HL-60 (cell line): ENCODE measurements around the gene COQ2.

Experiments
- DNase-seq, 2 experiments: peaks; one replicate each; pipeline ENCODE4 v3.0.0-alpha.2; 2010 to 2020; ENCODE audit warnings: low read depth in 1 of 2, low spot score in 1 of 2
- H3K27ac ChIP-seq: fragments of 250-450 bp; sonication (Bioruptor Pico); replicated peaks from 2 replicates; pipeline ENCODE4 v1.5.1; 2020; ENCODE audit warnings: mild to moderate bottlenecking, moderate library complexity
- H3K27me3 ChIP-seq: fragments of 250-450 bp; sonication (Bioruptor Pico); 2 replicates; pipeline ENCODE4 v1.5.1; 2021; ENCODE audit warnings: mild to moderate bottlenecking, moderate library complexity; ENCODE audit not compliant: insufficient read depth, poor library complexity, severe bottlenecking
- H3K4me3 ChIP-seq: replicated peaks from 2 replicates; pipeline ENCODE4 v1.5.1; 2011; ENCODE audit warnings: mild to moderate bottlenecking, control low read depth, low read length; ENCODE audit not compliant: insufficient read depth
- CTCF ChIP-seq: IDR thresholded peaks from one replicate; pipeline ENCODE4 v1.5.1; 2011; ENCODE audit warnings: low read length, control low read depth, inconsistent platforms; ENCODE audit not compliant: insufficient read depth
- GABPA ChIP-seq: IDR thresholded peaks from 2 replicates; pipeline ENCODE4 v1.6.1; 2012; ENCODE audit warnings: low read depth
- POLR2AphosphoS5 ChIP-seq: IDR thresholded peaks from 2 replicates; pipeline ENCODE4 v1.6.1; 2012; ENCODE audit warnings: low read depth
- REST ChIP-seq: IDR thresholded peaks from 2 replicates; pipeline ENCODE4 v1.6.1; 2012; ENCODE audit warnings: low read depth; ENCODE audit not compliant: insufficient replicate concordance
- SPI1 ChIP-seq: IDR thresholded peaks from 2 replicates; pipeline ENCODE4 v1.6.1; 2012; ENCODE audit warnings: low read depth, mild to moderate bottlenecking, borderline replicate concordance

The COQ2 gene

GRCh38 chr4:83247415-83248357 lies 36.9 kb downstream of the COQ2 start:
- Histone ChIP-seq H3K4me3 (no peak overlapping the region), H3K27ac (no peak overlapping the region), H3K27me3 (no peaks in the 10 kb centered on the region)
- no peak for DNase-seq
- TF ChIP-seq POLR2AphosphoS5 (no peak), GABPA (no peak), REST (no peak), CTCF (no peak), SPI1 (no peak)

DNA sequence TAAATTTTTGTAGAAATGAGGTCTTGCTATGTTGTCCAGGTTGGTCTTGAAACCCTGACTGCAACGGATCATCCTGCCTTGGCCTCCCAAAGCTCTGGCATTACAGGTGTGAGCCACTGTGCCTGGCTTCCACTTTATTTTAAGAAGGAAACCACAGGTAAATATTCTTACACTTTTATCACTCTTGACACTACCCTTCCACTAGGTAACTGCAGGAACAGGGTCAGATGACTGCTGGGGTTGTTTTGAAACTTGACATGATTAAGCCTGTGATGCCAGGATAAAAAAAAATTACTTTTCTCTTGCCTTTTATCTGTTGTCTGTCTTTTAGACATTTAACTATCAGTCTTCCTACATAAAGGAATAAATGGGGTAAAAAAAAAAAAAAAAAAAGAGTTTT lies 43.5 kb downstream of the COQ2 start:
- DNase-seq: no peak
- peak overlapping the region; percentile 80 for H3K27ac ChIP-seq
- TF ChIP-seq POLR2AphosphoS5 (no peak), CTCF (no peak), GABPA (no peak), REST (no peak), SPI1 (no peak)
- H3K27me3 ChIP-seq: no peaks in the 10 kb centered on the region
- no peak overlapping the region for H3K4me3 ChIP-seq

- peak; percentile 89 to 99 for DNase-seq
- no peak for TF ChIP-seq CTCF
- no peak; the same call in 1 of the 2 replicates for TF ChIP-seq GABPA
- peak; percentile 54 for TF ChIP-seq REST
- peak; percentile 89 for TF ChIP-seq POLR2AphosphoS5
- peak; percentile 35; the same call in 1 of the 2 replicates for TF ChIP-seq SPI1
- H3K4me3 ChIP-seq: no peak overlapping the region
Observed at GRCh38 chr4:83240379-83240875, 44.2 kb downstream of the COQ2 start.

More at GRCh38 chr4:83240379-83240875, 44.2 kb downstream of the COQ2 start:
- Histone ChIP-seq H3K27me3 (no peaks in the 10 kb centered on the region), H3K27ac (peak overlapping the region; percentile 80)
